Dedifferentiated amniotic fluid mesenchymal stem cell (primary cell): ENCODE data around the gene MYO18B.
A peak's percentile ranks its signal among the peaks of the same experiment; 100 is the strongest.
"Not testable (repeated sequence)": the region's sequence is repeated elsewhere in the genome, so short reads cannot be mapped to it uniquely, and the experiment has no call there.

Experiments used
- DNase-seq: peaks from one replicate; pipeline ENCODE4 v3.0.0-alpha.2; 2016; ENCODE audit errors: extremely low spot score

The MYO18B gene, protein sequence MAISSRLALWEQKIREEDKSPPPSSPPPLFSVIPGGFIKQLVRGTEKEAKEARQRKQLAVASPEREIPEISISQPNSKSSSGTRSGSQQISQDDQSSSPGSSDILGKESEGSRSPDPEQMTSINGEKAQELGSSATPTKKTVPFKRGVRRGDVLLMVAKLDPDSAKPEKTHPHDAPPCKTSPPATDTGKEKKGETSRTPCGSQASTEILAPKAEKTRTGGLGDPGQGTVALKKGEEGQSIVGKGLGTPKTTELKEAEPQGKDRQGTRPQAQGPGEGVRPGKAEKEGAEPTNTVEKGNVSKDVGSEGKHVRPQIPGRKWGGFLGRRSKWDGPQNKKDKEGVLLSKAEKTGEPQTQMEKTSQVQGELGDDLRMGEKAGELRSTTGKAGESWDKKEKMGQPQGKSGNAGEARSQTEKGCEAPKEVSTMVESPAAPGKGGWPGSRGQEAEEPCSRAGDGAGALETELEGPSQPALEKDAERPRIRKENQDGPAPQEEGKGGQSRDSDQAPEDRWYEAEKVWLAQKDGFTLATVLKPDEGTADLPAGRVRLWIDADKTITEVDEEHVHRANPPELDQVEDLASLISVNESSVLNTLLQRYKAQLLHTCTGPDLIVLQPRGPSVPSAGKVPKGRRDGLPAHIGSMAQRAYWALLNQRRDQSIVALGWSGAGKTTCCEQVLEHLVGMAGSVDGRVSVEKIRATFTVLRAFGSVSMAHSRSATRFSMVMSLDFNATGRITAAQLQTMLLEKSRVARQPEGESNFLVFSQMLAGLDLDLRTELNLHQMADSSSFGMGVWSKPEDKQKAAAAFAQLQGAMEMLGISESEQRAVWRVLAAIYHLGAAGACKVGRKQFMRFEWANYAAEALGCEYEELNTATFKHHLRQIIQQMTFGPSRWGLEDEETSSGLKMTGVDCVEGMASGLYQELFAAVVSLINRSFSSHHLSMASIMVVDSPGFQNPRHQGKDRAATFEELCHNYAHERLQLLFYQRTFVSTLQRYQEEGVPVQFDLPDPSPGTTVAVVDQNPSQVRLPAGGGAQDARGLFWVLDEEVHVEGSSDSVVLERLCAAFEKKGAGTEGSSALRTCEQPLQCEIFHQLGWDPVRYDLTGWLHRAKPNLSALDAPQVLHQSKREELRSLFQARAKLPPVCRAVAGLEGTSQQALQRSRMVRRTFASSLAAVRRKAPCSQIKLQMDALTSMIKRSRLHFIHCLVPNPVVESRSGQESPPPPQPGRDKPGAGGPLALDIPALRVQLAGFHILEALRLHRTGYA (N-terminal part only)

GRCh38 chr22:25741692-25742626 lies at the start of gene MYO18B:
Gene MYO18B, plus strand, starts transcription at chr22:25742188. Its CDS starts 18,905 bp downstream, at chr22:25761093.
- no peak for DNase-seq

DNA sequence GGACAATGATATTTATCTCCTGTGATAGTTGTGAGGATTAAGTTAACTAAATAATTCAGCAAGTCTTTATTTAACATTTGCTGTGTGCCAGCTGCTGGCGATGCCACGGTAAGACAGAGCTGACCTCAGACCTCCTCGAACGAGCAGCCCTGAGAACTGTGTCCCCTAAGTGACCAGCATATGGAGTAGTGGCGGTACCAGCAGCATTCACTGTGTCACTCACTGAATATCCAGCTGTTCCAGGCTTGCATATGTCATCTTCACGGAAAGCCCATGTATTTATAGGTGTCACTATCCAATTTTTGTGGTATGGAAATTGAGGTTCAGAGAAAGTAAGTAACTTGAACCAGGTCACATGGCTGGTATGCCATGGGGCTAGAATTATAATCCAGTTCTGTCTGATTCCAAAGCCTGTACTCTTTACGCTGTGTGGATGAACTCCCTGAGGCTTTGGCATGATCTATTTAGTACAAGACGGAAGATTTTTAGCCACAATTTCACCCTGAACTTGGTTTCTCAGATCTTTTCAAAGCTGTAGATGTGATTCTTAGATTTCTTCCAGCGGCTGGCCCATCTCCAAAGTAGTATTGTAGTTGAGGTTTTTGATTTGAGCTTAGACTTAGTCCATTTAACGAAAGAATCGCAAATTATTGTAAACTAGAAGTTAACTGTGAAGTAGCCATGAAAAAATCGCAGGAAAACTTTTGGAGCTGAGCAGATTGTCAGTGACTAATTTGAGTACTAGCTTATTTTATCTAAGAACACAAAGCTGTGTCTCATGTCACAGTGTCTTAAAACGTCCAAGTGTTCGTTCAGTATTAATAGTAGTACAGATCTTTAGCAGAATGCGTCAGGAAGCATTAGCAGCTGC lies 49.4 kb upstream of the MYO18B start:
- no peak for DNase-seq

DNA sequence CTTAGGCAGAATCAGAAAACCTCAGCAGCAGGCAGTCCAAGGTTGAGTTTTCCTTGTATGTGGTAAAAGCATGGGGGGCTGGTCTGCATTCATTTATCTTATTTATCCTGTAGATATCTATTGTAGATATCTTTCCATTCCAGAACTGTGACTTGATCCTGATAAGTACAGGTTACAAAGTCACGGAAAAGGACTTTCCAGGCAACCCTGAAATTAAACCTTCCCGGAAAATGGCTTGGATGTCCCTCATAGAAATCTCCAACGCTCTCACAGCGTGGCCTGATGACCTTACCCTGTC lies 48.8 kb upstream of the MYO18B start:
- no peak for DNase-seq

- no peak for DNase-seq
Observed at GRCh38 chr22:25694196-25694907, 47.6 kb upstream of the MYO18B start.

- no peak for DNase-seq
Observed at GRCh38 chr22:25695146-25695545, 46.8 kb upstream of the MYO18B start.

- no peak for DNase-seq
Observed at GRCh38 chr22:25696763-25697162, 45.2 kb upstream of the MYO18B start.

DNA sequence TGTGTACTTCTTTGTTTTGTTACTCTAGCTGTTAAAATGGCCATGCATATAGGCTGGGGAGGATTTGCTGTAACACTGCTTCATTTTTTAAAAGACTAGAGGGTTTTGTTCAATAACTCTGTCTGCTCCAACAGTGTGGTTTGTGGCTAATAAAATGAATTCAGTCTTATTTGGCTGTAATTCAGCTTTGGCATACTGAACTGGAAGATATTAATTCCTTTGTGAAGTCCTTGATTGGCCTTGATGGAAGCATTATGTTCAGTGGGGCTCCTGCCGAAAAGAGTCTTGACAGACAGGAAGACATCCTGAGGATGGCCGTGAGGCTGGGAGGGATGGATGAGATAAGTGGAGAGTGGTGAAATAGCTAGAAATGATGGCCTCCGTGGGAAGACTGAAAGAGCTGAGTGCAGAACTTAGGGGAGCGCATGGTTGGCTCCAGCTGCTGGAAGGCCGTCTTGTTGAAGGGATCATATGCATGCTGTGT lies 44.8 kb upstream of the MYO18B start:
- no peak for DNase-seq

DNA sequence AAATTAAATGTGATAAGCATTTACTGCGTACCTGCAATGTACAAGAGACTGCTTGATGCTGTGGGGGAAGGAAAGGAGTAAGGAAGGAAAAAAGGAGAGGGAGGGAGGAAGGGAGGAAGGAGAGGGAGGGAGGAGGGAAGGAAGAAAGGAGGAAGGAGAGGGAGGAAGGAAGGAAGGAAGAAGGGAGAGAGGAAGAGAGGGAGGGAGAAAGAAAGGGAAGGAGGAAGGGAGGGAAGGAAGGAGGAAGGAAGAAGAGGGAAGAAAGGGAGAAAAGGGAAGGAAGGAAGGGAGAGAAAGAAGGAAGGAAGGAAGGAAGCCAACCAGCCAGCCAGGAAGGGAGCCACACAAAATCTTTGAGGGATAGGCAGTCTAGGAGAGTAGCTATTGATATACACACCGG lies 44.0 kb upstream of the MYO18B start:
- DNase-seq: no peak

DNA sequence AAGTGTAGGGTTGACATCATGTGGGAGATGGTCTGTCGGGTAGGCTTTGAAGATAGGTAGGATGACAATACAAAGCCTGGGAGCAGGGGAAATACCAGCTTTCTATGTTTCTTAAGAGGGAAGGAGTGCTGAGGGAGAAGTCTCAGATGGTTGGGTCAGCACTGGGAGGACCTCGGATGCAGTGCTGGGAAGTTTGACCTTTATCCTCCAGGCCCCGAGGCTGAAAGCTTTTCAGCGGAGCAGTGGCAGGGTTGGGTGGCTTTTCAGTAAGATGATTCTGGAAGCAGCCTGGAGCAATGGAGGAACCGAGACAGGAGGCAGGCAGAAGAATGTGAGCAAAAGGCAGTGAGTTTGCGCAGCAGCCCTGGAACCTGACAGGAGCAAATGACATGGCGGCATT lies 43.5 kb upstream of the MYO18B start:
- no peak for DNase-seq

DNA sequence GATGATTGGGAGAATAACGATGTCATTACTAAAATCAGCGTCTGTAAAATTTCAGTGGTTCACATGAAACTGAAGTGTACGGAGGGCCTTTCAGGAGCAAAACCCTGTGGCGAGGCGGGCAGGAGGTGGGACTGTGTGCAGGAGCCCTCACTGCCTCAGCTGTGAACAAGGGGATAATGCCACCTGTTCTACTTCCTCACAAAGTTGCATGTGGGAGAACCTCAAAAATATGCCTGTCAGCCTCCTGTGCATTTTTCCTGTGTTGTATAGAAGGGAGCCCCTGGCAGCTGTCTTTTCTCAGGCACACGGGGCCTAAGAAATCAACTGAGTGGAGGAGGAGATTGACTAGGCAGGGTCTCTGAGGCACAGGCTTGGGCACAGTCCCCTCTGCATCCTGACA lies 43.0 kb upstream of the MYO18B start:
- DNase-seq: no peak

DNA sequence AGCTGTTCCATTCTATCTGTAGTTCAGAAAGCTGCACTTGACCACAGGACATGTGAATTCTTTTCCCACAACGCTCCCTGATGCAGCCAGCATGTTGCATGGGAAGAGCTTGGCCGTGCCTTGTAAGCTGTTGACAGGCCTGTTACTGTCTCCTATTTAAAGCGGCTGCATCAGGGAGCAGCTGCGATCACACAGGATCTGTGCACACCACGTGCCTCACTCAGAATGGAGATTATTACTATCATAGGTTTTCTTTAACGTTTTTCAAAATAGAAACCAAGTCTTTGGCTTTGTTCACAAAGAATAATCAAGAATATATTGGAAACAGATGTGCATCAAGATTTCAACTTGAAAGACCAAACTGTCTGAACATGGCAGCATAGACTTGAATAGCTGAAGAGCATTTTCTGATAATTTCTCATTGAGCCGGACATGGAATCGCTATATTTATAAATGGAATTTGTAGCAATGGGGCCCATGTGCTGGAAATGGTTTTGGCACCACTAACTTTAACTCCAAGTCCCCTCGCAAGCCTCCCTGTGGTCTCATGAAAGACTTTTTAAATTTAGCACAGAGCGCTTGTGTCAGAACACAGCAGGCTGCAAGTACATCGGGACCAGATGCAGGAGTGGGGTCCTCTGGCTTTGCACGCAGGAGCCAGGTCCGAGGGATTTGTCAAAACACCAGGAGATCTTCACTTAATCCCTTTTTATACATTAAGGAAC lies 40.8 kb upstream of the MYO18B start:
- DNase-seq: no peak

DNA sequence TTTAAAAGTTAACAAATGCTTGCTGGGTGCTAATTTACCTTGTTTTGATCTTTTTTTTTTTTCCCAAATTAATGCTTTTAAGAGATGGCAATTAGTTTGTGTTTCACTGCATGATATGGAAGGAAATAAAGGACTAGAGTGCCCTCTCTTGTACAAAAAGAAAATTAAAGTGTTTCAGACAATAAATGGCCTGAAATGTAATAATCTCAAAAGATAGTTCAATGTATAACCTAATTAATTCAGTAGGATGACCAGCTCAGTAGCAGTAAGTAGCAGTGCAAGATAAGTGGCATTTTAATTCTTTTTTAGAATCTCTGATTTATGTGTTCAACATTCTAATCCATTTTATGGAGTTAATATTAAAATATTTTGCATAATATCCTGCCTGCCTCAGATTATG lies 39.9 kb upstream of the MYO18B start:
- DNase-seq: peak; percentile 22

- no peak for DNase-seq
Observed at GRCh38 chr22:25702571-25703167, 39.3 kb upstream of the MYO18B start.

GRCh38 chr22:25704701-25705100 lies 37.3 kb upstream of the MYO18B start:
- no peak for DNase-seq

DNA sequence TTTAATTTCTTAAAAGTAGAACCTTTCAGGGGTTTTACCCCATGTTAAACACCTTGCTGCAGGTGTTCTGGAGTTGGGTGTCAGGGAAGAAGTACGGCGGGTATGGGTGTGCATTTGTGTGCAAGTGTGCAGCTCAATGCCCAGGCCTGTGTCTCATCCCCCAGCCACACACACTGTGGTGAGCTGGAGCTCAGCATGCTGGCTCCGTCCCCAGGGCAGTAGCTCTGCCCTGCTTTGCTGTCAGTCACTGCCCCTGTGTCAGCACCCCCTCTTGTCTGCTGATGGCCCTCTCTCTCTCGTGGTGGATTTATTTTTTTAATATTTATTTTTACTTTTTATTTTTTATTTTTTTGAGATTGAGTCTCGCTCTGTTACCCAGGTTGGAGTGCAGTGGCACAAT lies 35.8 kb upstream of the MYO18B start:
- no peak for DNase-seq

GRCh38 chr22:25708430-25708829 lies 33.6 kb upstream of the MYO18B start:
- DNase-seq: not testable (repeated sequence)

DNA sequence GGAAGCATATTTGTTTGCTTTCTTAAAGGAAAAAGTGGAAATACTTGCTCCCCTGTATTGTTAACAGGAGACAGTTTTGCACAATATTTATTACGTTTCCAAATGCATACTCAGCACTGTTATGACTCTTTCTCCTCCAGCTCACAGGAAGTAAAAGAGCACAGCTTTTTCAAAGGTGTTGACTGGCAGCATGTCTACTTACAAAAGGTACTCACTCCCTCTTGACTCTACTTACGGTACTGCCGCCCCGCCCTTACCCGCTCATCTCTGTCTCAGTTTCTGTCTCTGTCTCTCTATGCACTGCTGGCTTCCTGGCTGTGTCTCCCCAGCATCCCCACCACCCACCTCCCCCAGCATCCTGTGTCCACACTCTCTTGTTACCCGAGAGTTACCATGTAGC lies 32.2 kb upstream of the MYO18B start:
- DNase-seq: no peak

DNA sequence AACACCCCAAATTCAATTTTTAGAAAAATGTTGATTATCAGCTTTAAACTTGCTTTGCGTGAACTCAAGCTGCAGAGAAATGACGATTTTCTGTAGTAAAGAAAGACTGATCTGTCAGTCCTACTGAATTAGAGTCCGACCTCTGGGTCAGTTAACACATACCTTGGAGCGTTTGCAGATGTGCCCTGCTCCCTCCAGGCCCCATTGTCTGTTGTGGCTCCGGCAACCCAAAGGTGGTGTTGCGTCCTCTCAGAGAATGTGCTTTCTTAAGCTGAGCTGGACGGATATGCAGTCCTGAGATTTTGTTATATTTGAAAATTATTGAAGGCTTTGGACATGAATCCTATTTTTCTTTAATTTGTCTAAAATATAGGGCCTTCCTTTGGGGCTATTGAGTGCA lies 31.5 kb upstream of the MYO18B start:
- DNase-seq: no peak
